Uterus (tissue), 4 donors: ENCODE measurements around the gene PHLPP1. TPM values are rescaled to one million over a fixed set of nuclear protein-coding genes. Genes with fewer than 3 reads are reported as not detected.
"Not testable (repeated sequence)": the region's sequence is repeated elsewhere in the genome, so short reads cannot be mapped to it uniquely, and the experiment has no call there.

Experiments used
- DNase-seq, 2 donors: peaks; one replicate each; pipeline ENCODE4 v3.0.0-alpha.2; 2019 to 2020
- H3K27ac ChIP-seq, 2 donors: fragments of 200-600 bp; sonication (generic); 1 replicate in 1 of 2; 2 replicates in 1 of 2; pipeline ENCODE4 v1.5.1; 2016 to 2018
- H3K27me3 ChIP-seq, 2 donors: fragments of 200-600 bp; sonication (generic); one replicate each; pipeline ENCODE4 v1.5.1; 2018 to 2019; ENCODE audit warnings: control low read depth in 1 of 2
- H3K36me3 ChIP-seq, 2 donors: fragments of 200-600 bp; sonication (generic); one replicate each; pipeline ENCODE4 v1.5.1; 2019; ENCODE audit warnings: control low read depth in 1 of 2
- H3K4me1 ChIP-seq, 2 donors: fragments of 200-600 bp; sonication (generic); one replicate each; pipeline ENCODE4 v1.5.1; 2018 to 2019; ENCODE audit warnings: control low read depth in 1 of 2
- H3K4me3 ChIP-seq, 2 donors: fragments of 200-600 bp; sonication (generic); 1 replicate in 1 of 2; 2 replicates in 1 of 2; pipeline ENCODE4 v1.5.1; 2018 to 2019; ENCODE audit warnings: mild to moderate bottlenecking in 1 of 2
- H3K9me3 ChIP-seq, 2 donors: fragments of 200-600 bp; sonication (generic); one replicate each; pipeline ENCODE4 v1.5.1; 2019; ENCODE audit warnings: control low read depth in 1 of 2
- CTCF ChIP-seq, 4 experiments: fragments of 200-600 bp in 2 of 4; fragments of 450-650 bp in 2 of 4; sonication (generic) in 2 of 4; IDR thresholded peaks; one replicate each; pipeline ENCODE4 v1.5.1; 2016 to 2019; ENCODE audit warnings: antibody characterized with exemption in 4 of 4, mild to moderate bottlenecking in 2 of 4, moderate library complexity in 1 of 4
- POLR2A ChIP-seq, 2 donors: fragments of 450-650 bp; IDR thresholded peaks; one replicate each; pipeline ENCODE4 v1.6.1; 2016; ENCODE audit warnings: antibody characterized with exemption in 2 of 2, mild to moderate bottlenecking in 1 of 2, moderate library complexity in 1 of 2
- intact Hi-C: fragments of 100-400 bp; cut with DNase I; formaldehyde crosslinking; loops from one replicate; pipeline ENCODE4 v1.15.1; 2023; ENCODE audit warnings: low total_unique reads
- total RNA-seq, 4 donors: library from RNA; depleted of rRNA in 3 of 4; stranded (reverse); fragments of >200 nt in 3 of 4; gene quantifications; one replicate each; pipeline versions ENCODE4 v1.1.0 to v1.2.4, GENCODE V29; 2014 to 2023
- donor health status: DM: yes; HTN: yes; CAD: no.

The PHLPP1 gene
- total RNA-seq, 4 donors from 2014 or later = 10.6 to 32.4 (median 14.1) TPM

- H3K4me3 ChIP-seq = no peak overlapping the region
- no peak for DNase-seq
- no peaks in the 10 kb centered on the region for H3K4me1 ChIP-seq
- intact Hi-C loops = no loop called here
- H3K36me3 ChIP-seq = no peaks in the 10 kb centered on the region
- H3K27ac ChIP-seq = no peak overlapping the region
- TF ChIP-seq POLR2A (IDR thresholded peaks at IDR 0.05) = no peak
- no peak for TF ChIP-seq CTCF (IDR thresholded peaks at IDR 0.05)
- no peaks in the 10 kb centered on the region for H3K27me3 ChIP-seq
- no peaks in the 10 kb centered on the region for H3K9me3 ChIP-seq
Observed at GRCh38 chr18:62900132-62900883, 185.0 kb downstream of the PHLPP1 start.

- no peaks in the 10 kb centered on the region for H3K9me3 ChIP-seq
- no peaks in the 10 kb centered on the region for H3K36me3 ChIP-seq
- intact Hi-C loops = no loop called here
- DNase-seq = no peak
- TF ChIP-seq CTCF (IDR thresholded peaks at IDR 0.05) (no peak), POLR2A (IDR thresholded peaks at IDR 0.05) (no peak)
- no peaks in the 10 kb centered on the region for H3K4me1 ChIP-seq
- H3K27me3 ChIP-seq = no peaks in the 10 kb centered on the region
- no peak overlapping the region for H3K27ac ChIP-seq
- no peak overlapping the region for H3K4me3 ChIP-seq
Observed at GRCh38 chr18:62902776-62903175, 187.4 kb downstream of the PHLPP1 start.

GRCh38 chr18:62904396-62905285, 189.3 kb downstream of the PHLPP1 start:
- intact Hi-C loops = no loop called here
- Histone ChIP-seq H3K36me3 (no peaks in the 10 kb centered on the region), H3K27me3 (no peaks in the 10 kb centered on the region), H3K9me3 (no peaks in the 10 kb centered on the region), H3K4me1 (no peaks in the 10 kb centered on the region), H3K4me3 (no peak overlapping the region), H3K27ac (no peak overlapping the region)
- DNase-seq = no peak
- TF ChIP-seq CTCF (IDR thresholded peaks at IDR 0.05) (no peak), POLR2A (IDR thresholded peaks at IDR 0.05) (no peak)

GRCh38 chr18:62912885-62913284, 197.5 kb downstream of the PHLPP1 start:
- intact Hi-C loops = no loop called here
- no peaks in the 10 kb centered on the region for H3K27me3 ChIP-seq
- no peaks in the 10 kb centered on the region for H3K9me3 ChIP-seq
- H3K36me3 ChIP-seq = no peaks in the 10 kb centered on the region
- no peak for DNase-seq
- no peak overlapping the region for H3K4me3 ChIP-seq
- TF ChIP-seq POLR2A (IDR thresholded peaks at IDR 0.05) (no peak), CTCF (IDR thresholded peaks at IDR 0.05) (no peak)
- no peak overlapping the region for H3K27ac ChIP-seq
- H3K4me1 ChIP-seq = no peaks in the 10 kb centered on the region

GRCh38 chr18:62913824-62914223, 198.5 kb downstream of the PHLPP1 start:
- DNase-seq, H3K36me3 ChIP-seq, H3K4me1 ChIP-seq, H3K27me3 ChIP-seq, H3K4me3 ChIP-seq, intact Hi-C loops, H3K27ac ChIP-seq, H3K9me3 ChIP-seq: not testable (repeated sequence)
